Stimulated activated CD8-positive, alpha-beta memory T cell treated with anti-CD3 and anti-CD28 coated beads, Interleukin-15, amount 100 ng/mL, for 1 hour (primary cell): Measurements from ENCODE around the gene UVRAG.
"Not testable (repeated sequence)": the region's sequence is repeated elsewhere in the genome, so short reads cannot be mapped to it uniquely, and the experiment has no call there.

Experiments
- DNase-seq: peaks from one replicate; pipeline ENCODE4 v3.0.0-alpha.2; 2020; ENCODE audit warnings: low read depth

The UVRAG gene

DNA sequence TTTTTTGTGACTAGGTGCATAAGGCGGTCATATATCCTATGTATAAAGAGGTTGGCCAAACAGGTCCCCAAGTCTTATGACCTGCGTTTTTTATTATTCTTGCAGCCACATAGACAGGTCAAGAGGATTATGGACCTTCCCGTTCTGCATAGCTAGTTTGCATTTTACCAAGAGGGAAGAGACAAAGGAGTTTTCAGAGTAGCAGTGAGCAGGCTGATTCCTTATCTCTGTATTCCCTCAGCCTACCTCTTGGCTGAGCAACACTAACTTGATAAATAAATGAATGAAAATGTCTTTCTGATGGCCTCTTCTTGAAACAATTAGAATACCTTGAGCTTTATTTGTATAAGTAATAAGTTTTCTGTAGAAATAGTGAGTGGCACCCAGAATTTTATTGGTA lies 210.8 kb downstream of the UVRAG start:
- DNase-seq, result no peak

DNA sequence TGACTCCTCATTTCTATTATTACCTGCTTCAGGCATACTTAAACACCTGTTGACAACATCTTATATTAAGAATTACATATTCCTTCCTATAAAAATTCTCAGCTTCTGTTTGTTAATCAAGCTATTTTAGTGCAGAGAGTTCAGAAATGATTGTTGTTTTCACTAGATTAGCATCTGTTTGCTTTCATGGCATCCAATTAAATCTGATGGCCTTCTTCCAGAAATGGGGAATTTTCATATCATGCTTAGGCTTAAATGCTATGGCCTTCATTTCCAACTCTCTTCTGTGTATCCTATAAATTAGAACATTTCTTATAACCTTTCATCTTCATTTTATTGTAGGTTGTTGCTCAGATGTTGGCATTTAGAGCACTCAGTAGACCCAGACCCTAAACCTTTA lies 211.3 kb downstream of the UVRAG start:
- no peak for DNase-seq

DNA sequence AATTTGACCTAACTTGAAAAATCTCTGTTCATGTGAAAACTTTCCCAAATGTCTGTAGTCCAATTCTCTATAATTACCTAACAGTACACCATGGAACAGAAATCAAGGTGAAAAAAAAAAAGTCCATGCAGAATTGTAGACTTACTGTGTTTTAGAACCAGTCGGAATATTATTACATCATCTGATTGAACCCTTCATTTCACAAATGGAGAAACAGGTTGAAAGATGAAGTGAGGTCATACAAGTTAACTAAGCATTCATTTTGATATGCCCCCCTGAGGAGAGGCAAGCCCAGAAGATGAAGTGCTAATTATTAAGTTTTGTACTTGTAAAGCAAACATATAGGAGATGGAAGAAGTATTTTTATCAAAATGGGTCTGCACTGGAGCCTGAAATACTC lies 211.9 kb downstream of the UVRAG start:
- no peak for DNase-seq

DNA sequence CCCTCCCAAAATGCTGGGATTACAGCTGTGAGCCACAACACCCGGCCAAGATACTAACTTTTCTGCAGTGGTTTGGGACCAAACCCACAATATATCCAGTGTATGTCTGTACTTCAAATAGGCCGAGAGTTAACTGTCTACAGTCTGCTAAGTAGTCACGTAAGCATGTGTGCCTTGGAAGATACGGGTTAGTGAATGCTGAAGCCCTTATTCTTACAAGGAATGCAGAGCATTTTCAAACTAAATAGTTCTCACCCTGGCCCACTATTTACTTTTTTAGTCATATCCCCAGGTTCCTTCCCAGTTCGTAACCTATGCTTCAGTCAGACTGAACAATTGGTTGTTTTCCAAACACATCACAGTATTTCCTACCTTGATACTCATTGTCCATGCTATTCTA lies 215.3 kb downstream of the UVRAG start:
- no peak for DNase-seq

DNA sequence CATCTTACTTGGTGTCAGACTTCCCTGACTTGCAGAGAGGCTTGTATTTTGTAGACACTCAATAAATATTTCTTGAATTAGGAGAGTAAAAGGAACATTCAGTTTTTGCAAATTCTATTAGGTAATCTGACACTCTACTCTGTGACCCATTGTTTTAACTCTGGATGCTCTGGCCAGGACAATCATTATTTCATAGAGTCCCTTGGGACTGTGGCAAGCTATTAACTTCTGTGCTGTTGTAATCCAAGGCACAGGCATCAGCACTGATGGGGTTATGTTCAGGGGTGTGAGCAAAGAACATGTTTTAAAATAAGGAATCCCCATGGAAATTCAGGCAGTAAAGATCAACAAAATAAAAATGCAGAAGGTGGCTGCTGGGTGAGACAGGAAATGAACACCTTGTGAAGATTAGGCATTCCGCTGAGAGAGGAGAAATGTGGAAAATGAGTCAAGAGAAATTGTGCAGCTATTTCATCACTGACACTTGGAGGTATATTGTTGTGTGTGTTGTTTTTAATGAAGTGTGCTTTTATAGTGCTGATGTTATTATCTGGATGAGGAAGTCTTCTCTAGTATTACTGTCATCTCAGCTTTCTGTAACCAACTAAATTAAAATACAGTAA lies 216.1 kb downstream of the UVRAG start:
- no peak for DNase-seq

DNA sequence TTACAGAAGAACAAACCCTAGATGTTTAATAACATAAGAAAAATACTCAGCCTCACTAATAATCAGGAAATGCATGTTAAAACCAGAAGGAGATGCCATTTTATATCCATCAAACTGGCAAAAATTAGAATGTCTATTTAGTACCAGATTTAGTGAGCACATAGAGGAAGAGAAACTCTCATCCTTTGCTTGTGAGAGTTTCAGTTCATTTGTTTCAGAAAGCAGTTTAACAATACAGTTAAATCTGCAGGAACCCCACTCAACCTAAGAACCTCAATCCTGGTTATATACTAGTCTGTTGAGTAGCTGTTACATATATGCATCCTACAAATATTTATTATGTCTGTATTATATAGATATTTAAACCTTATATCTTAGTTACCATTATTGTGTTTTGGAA lies 218.7 kb downstream of the UVRAG start:
- DNase-seq, result no peak

DNA sequence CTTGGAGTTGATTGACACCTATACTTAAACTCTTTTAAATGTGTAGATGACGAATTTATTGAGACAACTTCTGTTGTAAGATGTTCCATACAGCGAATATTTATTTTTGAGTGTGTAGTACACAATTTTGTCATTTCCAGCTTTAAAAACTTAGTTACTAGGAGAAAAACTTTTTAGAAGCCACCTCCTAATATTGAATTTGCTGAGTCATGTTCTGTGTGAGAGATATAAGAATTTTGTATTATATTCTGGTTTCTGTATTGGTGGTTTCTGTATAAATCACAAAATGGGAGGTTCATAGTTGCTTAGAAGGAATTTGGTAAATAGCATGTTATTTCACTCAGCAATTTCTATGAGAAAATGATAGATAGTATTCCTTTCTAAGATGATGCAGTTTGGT lies 220.0 kb downstream of the UVRAG start:
- no peak for DNase-seq

DNA sequence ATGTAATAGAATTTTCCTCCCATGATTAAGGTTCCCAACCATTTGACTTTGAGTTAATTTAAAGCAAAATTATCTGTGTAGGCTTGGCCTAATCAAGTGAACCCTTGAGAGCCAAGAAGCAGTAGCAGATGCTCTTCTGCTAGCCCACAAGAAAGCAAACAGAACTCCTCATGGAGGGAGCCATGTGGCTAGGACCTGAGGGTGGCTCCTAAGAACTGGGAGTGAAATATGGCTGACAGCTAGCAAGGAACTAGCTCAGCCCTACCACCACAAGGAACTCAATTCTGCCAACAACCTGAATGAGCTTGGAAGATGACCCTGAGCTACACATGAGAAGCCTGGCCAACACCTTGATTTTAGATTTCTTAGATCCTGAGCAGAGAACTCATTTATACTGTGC lies 223.6 kb downstream of the UVRAG start:
- no peak for DNase-seq

DNA sequence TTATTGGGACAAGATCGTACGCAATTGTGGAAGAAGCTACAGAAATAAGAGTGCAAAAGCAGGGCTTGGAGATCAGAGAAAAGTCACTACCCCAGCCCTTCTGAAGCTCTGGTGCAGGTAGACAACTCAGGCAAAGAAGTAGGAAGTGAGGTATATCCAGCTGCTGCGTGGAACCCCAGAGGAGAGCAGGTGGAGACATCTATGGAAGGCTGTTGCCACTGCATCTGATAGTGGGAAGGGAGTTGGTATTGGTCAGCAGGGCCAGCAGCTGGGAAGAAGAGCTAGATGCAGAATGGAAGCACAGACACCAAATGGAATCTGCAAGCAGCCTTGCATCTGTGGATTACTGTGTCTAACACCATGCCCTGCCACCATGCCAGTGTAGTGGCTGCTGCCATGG lies 226.2 kb downstream of the UVRAG start:
- DNase-seq, result no peak

DNA sequence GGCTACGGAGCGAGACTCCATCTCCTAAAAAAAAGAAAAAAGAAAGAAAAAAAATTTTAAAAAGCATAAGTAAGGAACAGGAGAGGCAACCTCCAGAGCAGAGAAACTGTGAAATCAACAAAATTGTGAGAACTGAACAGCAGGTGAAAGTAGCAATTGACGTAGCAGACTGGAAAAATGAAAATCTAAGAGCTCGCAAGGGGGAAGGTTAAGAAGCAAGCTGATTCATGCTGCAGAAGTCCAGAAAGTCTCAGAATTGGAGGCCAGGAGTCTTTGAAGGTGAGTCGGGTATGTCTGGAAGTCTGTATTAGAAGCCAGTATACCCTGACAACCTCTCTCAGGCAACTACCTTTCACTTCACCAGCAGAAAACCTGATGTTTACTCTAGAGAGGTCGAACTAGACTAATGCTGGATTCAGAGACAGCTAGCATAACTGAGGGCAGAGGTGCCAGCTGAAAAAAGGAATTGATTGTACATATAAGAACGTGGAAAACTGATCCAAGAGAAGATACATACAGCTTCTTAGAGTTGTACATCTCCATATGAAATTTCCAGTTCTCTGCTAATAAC lies 229.8 kb downstream of the UVRAG start:
- DNase-seq, result no peak

DNA sequence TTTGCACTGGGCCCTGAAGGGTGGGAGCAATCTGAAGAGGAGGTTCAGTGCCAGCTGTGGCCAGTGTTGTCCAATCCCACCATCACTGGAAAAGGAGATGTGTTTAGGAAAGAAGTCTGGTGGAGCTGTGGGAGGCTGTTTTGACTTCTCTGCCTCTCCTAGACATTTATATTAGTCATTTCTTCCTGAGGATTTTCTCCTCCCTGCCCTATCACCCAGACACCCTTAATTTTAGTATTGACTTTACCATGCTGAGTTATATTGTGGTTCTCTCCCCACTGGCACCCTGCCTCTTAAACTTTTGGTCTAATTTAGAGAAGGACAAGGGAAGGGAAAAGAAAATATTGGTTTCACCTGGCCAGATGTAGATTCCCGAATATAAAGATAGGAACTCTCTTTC lies 232.2 kb downstream of the UVRAG start:
- DNase-seq, result no peak

DNA sequence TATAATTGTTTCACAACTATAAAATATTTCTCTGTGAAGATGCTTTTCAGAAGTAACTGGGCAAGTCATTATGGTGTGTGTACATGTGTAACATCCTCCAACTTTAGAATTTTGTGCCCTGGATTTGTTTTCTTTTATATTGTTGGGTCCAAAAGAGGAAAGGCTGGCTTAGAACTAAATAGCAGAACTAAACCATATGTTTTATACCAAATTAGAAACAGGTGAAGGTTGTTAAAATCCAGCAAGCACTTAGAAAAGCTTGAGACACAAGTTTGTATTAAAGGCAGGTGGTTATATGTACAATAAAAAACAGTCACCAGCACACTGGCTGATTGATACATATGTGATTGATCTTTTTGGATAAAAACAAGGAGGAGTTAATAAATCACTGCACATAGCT lies 232.8 kb downstream of the UVRAG start:
- DNase-seq, result no peak

DNA sequence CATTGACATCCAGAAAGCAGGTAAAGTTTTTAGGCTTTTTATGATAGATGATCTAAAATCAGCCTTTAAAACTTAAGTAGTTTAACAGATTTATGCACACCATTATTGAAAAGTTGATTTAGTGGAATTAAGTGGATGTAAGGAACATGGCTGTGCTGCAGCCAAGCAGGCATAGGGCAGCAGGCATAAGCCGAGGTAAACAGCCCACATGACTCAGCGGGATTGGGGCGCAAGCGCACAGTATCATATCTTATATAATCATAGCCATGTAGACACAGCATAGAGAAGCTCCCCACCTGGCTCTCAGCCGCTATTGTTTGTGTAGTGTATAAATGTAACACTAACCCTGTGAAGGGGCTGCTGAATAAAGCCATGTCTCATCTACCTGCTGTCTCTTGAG lies 233.8 kb downstream of the UVRAG start:
- DNase-seq, result no peak

DNA sequence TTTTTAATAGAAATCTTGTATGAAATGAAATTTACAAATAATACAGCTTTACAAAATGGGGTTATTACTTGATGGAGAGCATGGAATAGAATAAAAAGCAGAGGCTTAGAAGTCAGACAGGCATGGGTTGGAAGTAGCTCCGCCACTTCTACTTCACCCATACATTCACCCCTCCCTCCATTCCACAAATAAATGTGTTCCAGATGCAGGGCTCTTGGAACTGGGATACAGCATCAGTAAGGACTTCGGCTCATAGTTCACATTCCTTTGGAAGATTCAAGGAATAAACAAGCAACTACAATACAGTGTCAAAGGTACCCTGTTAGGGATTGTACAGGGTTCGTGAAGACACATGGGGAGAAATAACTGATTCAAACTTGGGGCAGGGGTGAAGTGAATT lies 234.5 kb downstream of the UVRAG start:
- DNase-seq, result no peak

DNA sequence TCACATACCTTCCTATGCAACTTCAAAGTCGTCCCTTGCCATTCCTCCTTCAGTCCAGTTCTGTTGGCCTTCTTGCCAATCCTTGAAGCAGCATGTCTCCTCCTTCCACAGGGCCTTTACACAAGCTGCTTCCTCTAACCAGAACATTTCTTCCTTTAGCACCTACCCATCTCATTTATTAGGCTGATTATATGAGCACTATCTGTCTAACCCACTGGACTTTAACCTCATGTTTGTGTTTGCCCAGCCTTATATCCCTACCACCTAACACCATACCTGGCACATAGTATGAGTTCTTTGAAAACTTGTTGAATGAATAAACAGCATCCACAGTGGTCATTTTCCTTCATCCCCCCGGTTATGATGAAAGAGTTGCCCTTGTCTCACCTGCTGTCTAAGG lies 236.9 kb downstream of the UVRAG start:
- DNase-seq, result no peak

DNA sequence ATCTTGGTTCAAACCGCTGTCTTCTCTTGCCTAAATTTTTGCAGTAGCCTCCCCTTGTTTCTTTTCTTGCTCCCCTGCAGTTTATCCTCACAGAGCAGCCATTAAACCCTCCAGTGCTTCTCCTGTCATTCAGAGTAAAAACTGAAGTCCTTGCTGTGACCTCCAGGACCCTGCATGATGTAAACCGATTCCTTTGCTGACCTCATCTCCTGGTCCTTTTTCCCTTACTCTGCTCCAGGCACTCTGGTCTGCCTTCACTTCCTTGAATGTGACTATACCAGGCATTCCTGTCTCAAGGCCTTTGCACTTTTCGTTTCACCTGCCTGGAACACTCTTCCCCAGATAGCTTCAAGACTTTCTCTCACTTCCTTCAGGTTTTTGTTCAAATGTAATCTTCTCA lies 239.3 kb downstream of the UVRAG start:
- DNase-seq, result no peak

DNA sequence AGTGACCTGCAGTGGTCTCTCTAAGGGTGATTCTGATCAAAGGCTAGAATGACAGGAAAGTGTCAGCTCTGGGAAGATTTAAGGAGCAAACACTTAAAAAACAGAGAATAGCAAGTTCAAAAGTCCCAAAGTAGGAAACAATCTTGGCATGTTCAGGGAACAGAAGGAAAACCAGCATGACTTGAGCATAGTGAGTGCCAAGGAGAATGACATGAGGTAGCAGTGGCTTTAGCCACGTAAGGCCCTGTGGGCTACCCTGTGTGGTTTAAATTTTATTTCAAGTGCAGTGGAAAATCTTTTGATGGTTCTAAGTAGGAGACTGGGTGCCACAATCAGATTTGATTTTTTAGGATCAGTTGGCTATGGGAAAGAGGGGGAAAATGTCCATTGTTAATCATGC lies 241.9 kb downstream of the UVRAG start:
- no peak for DNase-seq

DNA sequence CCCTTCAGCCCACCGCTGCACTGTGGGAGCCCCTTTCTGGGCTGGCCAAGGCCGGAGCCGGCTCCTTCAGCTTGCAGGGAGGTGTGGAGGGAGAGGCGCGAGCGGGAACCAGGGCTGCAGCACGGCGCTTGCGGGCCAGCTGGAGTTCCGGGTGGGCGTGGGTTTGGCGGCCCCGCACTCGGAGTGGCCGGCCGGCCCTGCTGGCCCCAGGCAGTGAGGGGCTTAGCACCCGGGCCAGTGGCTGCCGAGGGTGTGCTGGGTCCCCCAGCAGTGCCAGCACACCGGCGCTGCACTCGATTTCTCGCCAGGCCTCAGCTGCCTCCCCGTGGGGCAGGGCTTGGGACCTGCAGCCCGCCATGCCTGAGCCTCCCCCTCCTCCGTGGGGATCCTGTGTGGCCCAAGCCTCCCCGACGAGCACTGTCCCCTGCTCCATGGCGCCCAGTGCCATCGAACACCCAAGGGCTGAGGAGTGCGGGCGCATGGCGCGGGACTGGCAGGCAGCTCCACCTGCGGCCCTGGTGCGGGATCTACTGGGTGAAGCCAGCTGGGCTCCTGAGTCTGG lies 245.5 kb downstream of the UVRAG start:
- DNase-seq, result not testable (repeated sequence)

DNA sequence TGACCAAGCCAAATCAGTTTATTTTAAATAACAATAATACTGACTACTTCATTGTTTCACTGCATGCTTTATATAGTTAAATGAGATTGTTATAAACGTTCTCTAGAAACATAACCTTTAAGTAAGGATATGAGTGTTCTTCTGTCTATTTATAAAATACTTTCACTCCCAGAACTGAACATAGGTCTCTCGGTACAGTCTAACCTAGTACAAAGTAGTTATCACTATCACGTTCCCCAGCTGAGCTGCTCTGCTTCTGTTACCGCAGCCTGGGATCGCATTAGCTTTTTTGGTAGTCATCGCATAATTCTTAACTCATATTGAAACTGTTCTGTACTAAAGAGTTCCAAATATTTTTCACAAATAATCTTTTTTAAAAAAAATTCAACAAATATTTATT lies 247.7 kb downstream of the UVRAG start:
- no peak for DNase-seq

DNA sequence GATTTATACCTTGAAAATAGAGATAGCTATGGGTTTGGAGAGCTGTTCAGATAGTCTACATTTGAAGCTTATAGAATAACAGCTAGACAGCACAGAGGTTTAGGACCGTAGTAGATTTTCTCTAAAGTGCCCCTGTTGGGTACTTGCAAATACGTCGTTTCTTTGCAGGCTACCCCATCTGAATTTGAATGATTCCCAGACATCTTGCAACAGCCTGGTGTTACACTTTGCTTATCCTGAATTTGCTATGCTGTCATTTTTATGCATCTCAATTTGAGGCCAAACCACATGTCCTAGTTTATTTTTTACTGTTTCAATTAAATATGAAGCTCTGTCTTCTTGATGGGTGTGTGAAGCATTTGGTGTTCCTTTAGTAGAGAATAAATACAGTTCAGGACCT lies 249.2 kb downstream of the UVRAG start:
- DNase-seq, result no peak

DNA sequence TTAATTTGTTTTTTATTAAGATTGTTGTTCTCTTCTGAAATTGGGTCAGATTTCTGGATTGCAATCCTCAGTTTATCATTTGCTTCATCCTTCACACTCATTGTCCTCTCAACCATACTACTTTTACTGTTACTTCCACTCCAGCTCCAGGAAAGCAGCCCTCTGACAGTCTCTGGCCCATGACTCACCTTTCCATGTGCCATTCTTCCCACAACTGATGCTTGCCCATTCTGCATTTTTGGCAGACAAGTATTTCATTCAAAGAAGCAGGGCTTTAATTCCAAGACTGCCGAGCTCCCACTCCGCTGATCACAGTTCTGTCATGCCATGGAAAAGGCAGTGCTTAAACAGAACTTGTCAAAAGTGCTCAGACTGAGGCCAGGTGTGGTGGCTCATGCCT lies 252.1 kb downstream of the UVRAG start:
- no peak for DNase-seq

DNA sequence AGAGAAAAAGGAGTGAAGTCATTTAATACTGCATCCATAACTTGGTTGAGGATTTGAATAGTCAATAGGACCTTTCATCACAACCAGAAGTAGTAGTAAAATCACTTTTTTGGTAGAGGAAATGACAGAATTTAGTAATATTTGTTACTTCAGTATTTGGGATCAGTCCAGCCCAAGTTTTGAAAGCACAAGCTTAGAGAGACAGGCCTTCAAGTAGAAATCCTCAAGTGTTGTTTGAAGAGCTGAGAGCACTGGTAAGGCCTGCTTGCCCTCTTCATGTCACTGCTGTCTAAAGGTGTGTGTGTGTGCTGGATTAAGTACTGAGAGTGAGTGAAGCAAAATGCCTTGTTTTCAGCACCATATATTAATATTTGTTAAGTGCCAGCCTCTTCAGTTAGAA lies 254.0 kb downstream of the UVRAG start:
- DNase-seq, result no peak

DNA sequence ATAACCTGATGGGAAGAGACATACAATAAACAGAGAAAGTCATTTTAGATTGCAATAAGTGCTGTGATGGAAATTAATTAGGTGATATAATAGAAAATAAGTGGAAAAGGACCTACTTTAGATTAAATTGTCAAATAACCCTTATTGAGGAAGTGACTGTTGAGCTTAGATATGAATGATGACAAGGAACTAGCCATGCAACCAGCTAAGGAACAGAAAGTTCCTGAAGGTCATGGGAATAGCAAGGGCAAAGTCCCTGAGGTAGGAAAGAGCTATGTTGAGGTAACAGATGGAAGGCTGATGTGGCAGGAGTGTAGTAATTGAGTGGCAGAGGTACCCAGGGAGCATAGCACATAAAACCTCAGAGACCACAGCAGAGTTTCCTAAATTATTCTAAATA lies 256.1 kb downstream of the UVRAG start:
- no peak for DNase-seq

DNA sequence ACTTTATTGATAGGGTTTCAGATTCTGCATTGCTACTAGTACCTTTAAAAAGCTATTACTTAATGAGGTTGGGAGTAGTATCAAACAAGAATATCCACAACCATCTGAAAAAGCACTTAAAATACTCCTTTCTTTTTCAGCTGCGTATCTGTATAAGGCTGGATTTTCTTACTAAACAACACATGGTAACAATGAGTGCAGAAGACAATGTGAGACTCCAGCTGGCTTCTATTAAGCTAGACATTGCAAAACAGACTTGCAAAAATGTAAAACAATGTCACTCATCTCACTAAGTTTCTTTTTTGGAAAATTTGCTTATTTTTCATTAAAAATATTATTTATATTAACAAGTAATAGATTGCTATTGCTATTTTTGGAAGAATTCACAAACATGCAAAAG lies 258.7 kb downstream of the UVRAG start:
- DNase-seq, result no peak
